H9 (cell line): Measurements from ENCODE around the gene MRPS27. TPM values are rescaled to one million over a fixed set of nuclear protein-coding genes. Genes with fewer than 3 reads are reported as not detected.

Source experiments
- DNase-seq: peaks from one replicate; pipeline ENCODE4 v3.0.0-alpha.2; 2017
- H2AFZ ChIP-seq: one replicate; pipeline ENCODE4 v1.6.1; 2013; ENCODE audit warnings: mild to moderate bottlenecking, low read length, control low read depth, moderate library complexity
- H2AK5ac ChIP-seq: 2 replicates; pipeline ENCODE4 v1.6.1; 2013; ENCODE audit warnings: low read length, control low read depth, mixed read lengths; ENCODE audit not compliant: insufficient read length
- H2BK120ac ChIP-seq: one replicate; pipeline ENCODE4 v1.6.1; 2013; ENCODE audit warnings: low read depth, mild to moderate bottlenecking, low read length, control low read depth, inconsistent platforms; ENCODE audit not compliant: poor library complexity, severe bottlenecking
- H2BK12ac ChIP-seq: 2 replicates; pipeline ENCODE4 v1.6.1; 2013; ENCODE audit warnings: low read length, control low read depth, mixed read lengths, low read depth; ENCODE audit not compliant: insufficient read length
- H2BK15ac ChIP-seq: 2 replicates; pipeline ENCODE4 v1.6.1; 2013; ENCODE audit warnings: low read depth, low read length, control low read depth
- H2BK20ac ChIP-seq: one replicate; pipeline ENCODE4 v1.6.1; 2013; ENCODE audit warnings: low read depth, mild to moderate bottlenecking, low read length, control low read depth, inconsistent platforms; ENCODE audit not compliant: poor library complexity, severe bottlenecking
- H2BK5ac ChIP-seq: 2 replicates; pipeline ENCODE4 v1.6.1; 2013; ENCODE audit warnings: low read length, control low read depth, mixed read lengths; ENCODE audit not compliant: insufficient read length
- H3K14ac ChIP-seq: 2 replicates; pipeline ENCODE4 v1.6.1; 2013; ENCODE audit warnings: low read length, control low read depth; ENCODE audit not compliant: insufficient read depth
- H3K18ac ChIP-seq: 2 replicates; pipeline ENCODE4 v1.6.1; 2013; ENCODE audit warnings: low read depth, mild to moderate bottlenecking, mixed read lengths, low read length, control low read depth; ENCODE audit not compliant: insufficient read length
- H3K23ac ChIP-seq: 2 replicates; pipeline ENCODE4 v1.6.1; 2013; ENCODE audit warnings: low read length, control low read depth, mixed read lengths, low read depth; ENCODE audit not compliant: insufficient read length
- H3K23me2 ChIP-seq: 2 replicates; pipeline ENCODE4 v1.6.1; 2013; ENCODE audit warnings: low read depth, mild to moderate bottlenecking, mixed read lengths, low read length, control low read depth; ENCODE audit not compliant: insufficient read length, poor library complexity, severe bottlenecking
- H3K27ac ChIP-seq: 2 replicates; pipeline ENCODE4 v1.5.1; 2013; ENCODE audit warnings: low read length, control low read depth, mixed read lengths, low read depth; ENCODE audit not compliant: insufficient read length
- H3K27me3 ChIP-seq: 2 replicates; pipeline ENCODE4 v1.6.1; 2013; ENCODE audit warnings: low read length, control low read depth, inconsistent platforms; ENCODE audit not compliant: insufficient read depth
- H3K4ac ChIP-seq: 2 replicates; pipeline ENCODE4 v1.6.1; 2013; ENCODE audit warnings: low read depth, mild to moderate bottlenecking, control low read depth, inconsistent platforms, low read length, moderate library complexity
- H3K4me1 ChIP-seq: 2 replicates; pipeline ENCODE4 v1.6.1; 2013; ENCODE audit warnings: low read length, control low read depth, inconsistent platforms; ENCODE audit not compliant: insufficient read depth
- H3K4me2 ChIP-seq: 2 replicates; pipeline ENCODE4 v1.6.1; 2013; ENCODE audit warnings: low read length, control low read depth, mixed read lengths; ENCODE audit not compliant: insufficient read length, insufficient read depth
- H3K56ac ChIP-seq: 2 replicates; pipeline ENCODE4 v1.6.1; 2013; ENCODE audit warnings: low read depth, mild to moderate bottlenecking, mixed read lengths, low read length, control low read depth; ENCODE audit not compliant: insufficient read length
- H3K79me1 ChIP-seq: 2 replicates; pipeline ENCODE4 v1.6.1; 2013; ENCODE audit warnings: low read depth, mild to moderate bottlenecking, moderate library complexity, low read length, control low read depth, inconsistent platforms; ENCODE audit not compliant: insufficient read depth, poor library complexity, severe bottlenecking
- H3K79me2 ChIP-seq: 2 replicates; pipeline ENCODE4 v1.6.1; 2013; ENCODE audit warnings: low read length, control low read depth, inconsistent platforms; ENCODE audit not compliant: insufficient read depth
- H3K9ac ChIP-seq: 2 replicates; pipeline ENCODE4 v1.6.1; 2013; ENCODE audit warnings: low read length, control low read depth, mixed read lengths; ENCODE audit not compliant: insufficient read length; ENCODE audit errors: extremely low read depth
- H3K9me3 ChIP-seq: one replicate; pipeline ENCODE4 v1.6.1; 2013; ENCODE audit warnings: low read depth, low read length, inconsistent platforms; ENCODE audit not compliant: control insufficient read depth
- H3T11ph ChIP-seq: one replicate; pipeline ENCODE4 v1.6.1; 2013; ENCODE audit warnings: mild to moderate bottlenecking, low read length, control low read depth, inconsistent platforms
- H4K20me1 ChIP-seq: one replicate; pipeline ENCODE4 v1.6.1; 2013; ENCODE audit not compliant: control insufficient read depth, insufficient read length, insufficient read depth
- H4K5ac ChIP-seq: 2 replicates; pipeline ENCODE4 v1.6.1; 2013; ENCODE audit warnings: low read depth, mild to moderate bottlenecking, mixed read lengths, low read length, control low read depth; ENCODE audit not compliant: insufficient read length
- H4K8ac ChIP-seq: replicated peaks from 2 replicates; pipeline ENCODE4 v1.6.1; 2013; ENCODE audit warnings: low read length, control low read depth, mixed read lengths, low read depth; ENCODE audit not compliant: insufficient read length
- H4K91ac ChIP-seq: 2 replicates; pipeline ENCODE4 v1.6.1; 2013; ENCODE audit warnings: low read depth, mild to moderate bottlenecking, moderate library complexity, mixed read lengths, low read length, control low read depth; ENCODE audit not compliant: insufficient read length
- H3K27ac Mint-ChIP-seq, 3 experiments: 2 replicates in 2 of 3; 3 replicates in 1 of 3; pipeline ENCODE4 v1.8.0; 2020 to 2021; ENCODE audit warnings: mixed read lengths in 3 of 3, mild to moderate bottlenecking in 1 of 3, moderate library complexity in 1 of 3
- H3K27me3 Mint-ChIP-seq: 2 replicates; pipeline ENCODE4 v1.8.0; 2021; ENCODE audit warnings: low read depth, mild to moderate bottlenecking, moderate library complexity, mixed read lengths
- H3K36me3 Mint-ChIP-seq, 3 experiments: 2 replicates in 2 of 3; 3 replicates in 1 of 3; pipeline ENCODE4 v1.8.0; 2020 to 2021; ENCODE audit warnings: low read depth in 3 of 3, mixed read lengths in 3 of 3; ENCODE audit not compliant: insufficient read depth in 1 of 3
- H3K4me1 Mint-ChIP-seq, 2 experiments: 2 replicates each; pipeline ENCODE4 v1.8.0; 2020; ENCODE audit warnings: mixed read lengths in 2 of 2
- H3K4me3 Mint-ChIP-seq, 2 experiments: 2 replicates in 1 of 2; 3 replicates in 1 of 2; pipeline ENCODE4 v1.8.0; 2020 to 2021; ENCODE audit warnings: mild to moderate bottlenecking in 2 of 2, mixed read lengths in 2 of 2, moderate library complexity in 1 of 2
- H3K9me3 Mint-ChIP-seq, 2 experiments: 2 replicates in 1 of 2; 3 replicates in 1 of 2; pipeline ENCODE4 v1.8.0; 2020; ENCODE audit warnings: mild to moderate bottlenecking in 2 of 2, mixed read lengths in 2 of 2, moderate library complexity in 1 of 2
- CTCF ChIP-seq: fragments of 200-600 bp; sonication (generic); conservative IDR thresholded peaks from 3 replicates; pipeline ENCODE4 v1.8.0; 2021; ENCODE audit warnings: antibody characterized with exemption, mild to moderate bottlenecking
- WGBS: extraction: QIAGEN DNeasy Blood & Tissue Kit; methylation state at CpG from one replicate; pipeline ENCODE4 v1.1.7; 2013; ENCODE audit warnings: missing lambda C conversion rate, low lambda C conversion rate, mixed read lengths; ENCODE audit not compliant: insufficient read length; ENCODE audit errors: extremely low coverage; 5-methylcytosine and 5-hydroxymethylcytosine counted together
- total RNA-seq: library from RNA; stranded (reverse); gene quantifications from 2 replicates; pipeline ENCODE4 v1.2.1, GENCODE V29; 2021

MRPS27 gene
- total RNA-seq, 1 experiment from 2014 or later: 83.3 TPM

- H3K18ac ChIP-seq: no peak overlapping the region
- H3K14ac ChIP-seq: no peak overlapping the region
- no peak overlapping the region for H3K4me2 ChIP-seq
- no peak overlapping the region for H2BK120ac ChIP-seq
- H3T11ph ChIP-seq: no peak overlapping the region
- H3K9ac ChIP-seq: no peak overlapping the region
- peaks cover 10 to 35% (median 34%) of the 10 kb centered on the region in 3 experiments for H3K36me3 Mint-ChIP-seq
- no peak overlapping the region for H3K4ac ChIP-seq
- H2BK5ac ChIP-seq: no peak overlapping the region
- no peak overlapping the region for H2BK12ac ChIP-seq
- H4K5ac ChIP-seq: no peak overlapping the region
- no CpG with 5 or more reads among the region's 2 CpGs for WGBS
- H2BK15ac ChIP-seq: no peak overlapping the region
- no peak for DNase-seq
- H3K27ac Mint-ChIP-seq: 0 out of 7 replicates have a peak overlapping the region, but pooled peaks of 1 of the 3 experiments have one; percentile 28
- 0 out of 2 replicates have a peak, but pooled peaks cover 3% of the 10 kb centered on the region for H3K4me1 ChIP-seq
- H3K23me2 ChIP-seq: no peaks in the 10 kb centered on the region
- H3K27ac ChIP-seq: no peak overlapping the region
- H3K4me3 Mint-ChIP-seq: no peak overlapping the region
- peaks cover 12% of the 10 kb centered on the region in 2 experiments for H3K4me1 Mint-ChIP-seq
- no peaks in the 10 kb centered on the region for H3K9me3 Mint-ChIP-seq
- no peaks in the 10 kb centered on the region for H3K79me2 ChIP-seq
- no peak overlapping the region for H3K56ac ChIP-seq
- H2AFZ ChIP-seq: no peak overlapping the region
- H3K9me3 ChIP-seq: no peaks in the 10 kb centered on the region
- H4K20me1 ChIP-seq: no peaks in the 10 kb centered on the region
- no peaks in the 10 kb centered on the region for H3K27me3 Mint-ChIP-seq
- H4K91ac ChIP-seq: no peak overlapping the region
- TF ChIP-seq CTCF: no peak
- no peak overlapping the region for H3K23ac ChIP-seq
- no peaks in the 10 kb centered on the region for H3K27me3 ChIP-seq
- H4K8ac ChIP-seq: no peak overlapping the region
- H2AK5ac ChIP-seq: no peak overlapping the region
- no peaks in the 10 kb centered on the region for H3K79me1 ChIP-seq
- H2BK20ac ChIP-seq: no peak overlapping the region
Observed at GRCh38 chr5:72288924-72289323, 31.1 kb downstream of the MRPS27 start.
